Esophagus squamous epithelium (tissue), 4 donors: ENCODE data around the gene YARS1.

ENCODE experiments used
- POLR2A ChIP-seq, 4 donors: fragments of 450-650 bp; IDR thresholded peaks; one replicate each; pipeline ENCODE4 v1.6.1; 2017; ENCODE audit warnings: antibody characterized with exemption in 4 of 4, mild to moderate bottlenecking in 4 of 4, moderate library complexity in 3 of 4
- TF ChIP-seq, protein P1 (sequence below), 6 experiments: fragments of 450-650 bp in 4 of 6; fragments of 200-600 bp in 2 of 6; sonication (generic) in 2 of 6; IDR thresholded peaks; one replicate each; pipeline ENCODE4 v1.5.1; 2016 to 2019; ENCODE audit warnings: antibody characterized with exemption in 6 of 6, mild to moderate bottlenecking in 4 of 6, moderate library complexity in 4 of 6

DNA sequence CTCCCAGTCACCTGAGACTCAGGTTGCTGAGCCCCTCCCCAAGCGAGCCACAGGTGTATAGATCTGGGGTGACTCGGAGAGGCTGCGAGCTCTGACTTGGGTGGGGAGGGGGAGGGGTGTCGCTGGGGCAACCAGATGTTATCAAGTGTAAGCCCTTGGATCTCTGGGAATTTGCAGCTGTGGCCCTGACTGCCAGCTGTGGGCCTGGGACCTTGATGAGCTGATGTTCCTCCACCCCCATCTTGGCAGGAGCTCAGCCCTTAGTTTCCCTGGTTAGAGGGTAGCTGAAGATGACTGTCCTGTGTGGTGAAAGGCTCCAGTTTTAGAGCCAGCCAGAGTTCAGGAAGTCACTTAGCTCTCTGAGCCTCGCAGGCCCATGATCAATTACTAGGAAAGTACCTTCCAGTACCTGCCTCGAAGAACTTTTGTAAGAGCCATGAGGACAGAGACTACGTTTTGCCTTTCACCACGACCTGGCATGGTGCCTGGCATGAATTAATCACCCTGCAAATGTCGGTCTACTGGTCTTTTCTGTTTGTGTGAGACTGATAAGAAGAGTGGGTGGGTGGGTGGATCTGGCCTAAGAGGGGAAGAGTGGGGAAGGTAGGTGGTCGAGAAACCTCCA is 55.8 kb downstream of the YARS1 start:
- TF ChIP-seq, protein P1, sequence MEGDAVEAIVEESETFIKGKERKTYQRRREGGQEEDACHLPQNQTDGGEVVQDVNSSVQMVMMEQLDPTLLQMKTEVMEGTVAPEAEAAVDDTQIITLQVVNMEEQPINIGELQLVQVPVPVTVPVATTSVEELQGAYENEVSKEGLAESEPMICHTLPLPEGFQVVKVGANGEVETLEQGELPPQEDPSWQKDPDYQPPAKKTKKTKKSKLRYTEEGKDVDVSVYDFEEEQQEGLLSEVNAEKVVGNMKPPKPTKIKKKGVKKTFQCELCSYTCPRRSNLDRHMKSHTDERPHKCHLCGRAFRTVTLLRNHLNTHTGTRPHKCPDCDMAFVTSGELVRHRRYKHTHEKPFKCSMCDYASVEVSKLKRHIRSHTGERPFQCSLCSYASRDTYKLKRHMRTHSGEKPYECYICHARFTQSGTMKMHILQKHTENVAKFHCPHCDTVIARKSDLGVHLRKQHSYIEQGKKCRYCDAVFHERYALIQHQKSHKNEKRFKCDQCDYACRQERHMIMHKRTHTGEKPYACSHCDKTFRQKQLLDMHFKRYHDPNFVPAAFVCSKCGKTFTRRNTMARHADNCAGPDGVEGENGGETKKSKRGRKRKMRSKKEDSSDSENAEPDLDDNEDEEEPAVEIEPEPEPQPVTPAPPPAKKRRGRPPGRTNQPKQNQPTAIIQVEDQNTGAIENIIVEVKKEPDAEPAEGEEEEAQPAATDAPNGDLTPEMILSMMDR (IDR thresholded peaks at IDR 0.05): no peak
- no peak for TF ChIP-seq POLR2A (IDR thresholded peaks at IDR 0.05)
